SK-N-SH treated with all-trans-retinoic acid at 6 μM for 48 hours (cell line): ENCODE data around the gene LHFPL2.

Experiments
- ATAC-seq: fragments of 200-7000 bp; cut with Tn5 transposase; 3 replicates; pipeline ENCODE4 v1.9.1; 2020; ENCODE audit warnings: mild to moderate bottlenecking, moderate library complexity
- ARNTL ChIP-seq: fragments of 450-650 bp; formaldehyde crosslinking; IDR thresholded peaks from 2 replicates; pipeline ENCODE4 v1.5.0; 2020; ENCODE audit warnings: low read depth, mild to moderate bottlenecking, moderate library complexity, borderline replicate concordance
- BACH2 ChIP-seq: fragments of 250-450 bp; sonication (Bioruptor Pico); IDR thresholded peaks from 2 replicates; pipeline ENCODE4 v1.9.0; 2021; ENCODE audit warnings: mild to moderate bottlenecking, borderline replicate concordance
- CSDC2 ChIP-seq: fragments of 250-450 bp; sonication (Bioruptor Pico); IDR thresholded peaks from 2 replicates; pipeline ENCODE4 v1.5.0; 2020; ENCODE audit warnings: mild to moderate bottlenecking, moderate library complexity
- ESRRG ChIP-seq: fragments of 250-450 bp; sonication (Bioruptor Pico); IDR thresholded peaks from 2 replicates; pipeline ENCODE4 v1.6.1; 2021; ENCODE audit warnings: mild to moderate bottlenecking
- GLIS3 ChIP-seq: fragments of 250-450 bp; sonication (Bioruptor Pico); IDR thresholded peaks from 2 replicates; pipeline ENCODE4 v1.5.0; 2020; ENCODE audit warnings: mild to moderate bottlenecking, moderate library complexity
- ISL1 ChIP-seq: fragments of 250-450 bp; sonication (Bioruptor Pico); IDR thresholded peaks from 2 replicates; pipeline ENCODE4 v2.1.2; 2022; ENCODE audit warnings: mild to moderate bottlenecking, moderate library complexity
- OSR1 ChIP-seq: fragments of 250-450 bp; sonication (Bioruptor Pico); IDR thresholded peaks from 2 replicates; pipeline ENCODE4 v1.8.0; 2022; ENCODE audit warnings: moderate library complexity, mild to moderate bottlenecking, inconsistent platforms
- PPARA ChIP-seq: fragments of 250-450 bp; sonication (Bioruptor Pico); IDR thresholded peaks from 2 replicates; pipeline ENCODE4 v1.5.0; 2020; ENCODE audit warnings: mild to moderate bottlenecking, borderline replicate concordance
- RARB ChIP-seq: fragments of 250-450 bp; sonication (Bioruptor Pico); IDR thresholded peaks from 2 replicates; pipeline ENCODE4 v1.8.0; 2021; ENCODE audit warnings: mild to moderate bottlenecking, moderate library complexity
- TCF4 ChIP-seq: fragments of 250-450 bp; sonication (Bioruptor Pico); IDR thresholded peaks from 2 replicates; pipeline ENCODE4 v1.8.0; 2021; ENCODE audit warnings: mild to moderate bottlenecking, moderate library complexity, borderline replicate concordance
- TOX ChIP-seq: fragments of 250-450 bp; sonication (Bioruptor Pico); IDR thresholded peaks from 2 replicates; pipeline ENCODE4 v1.8.0; 2021; ENCODE audit warnings: mild to moderate bottlenecking, moderate library complexity, borderline replicate concordance
- ZFP3 ChIP-seq: fragments of 250-450 bp; sonication (Bioruptor Pico); IDR thresholded peaks from 2 replicates; pipeline ENCODE4 v1.5.0; 2020; ENCODE audit warnings: mild to moderate bottlenecking, moderate library complexity
- ZFP30 ChIP-seq: fragments of 450-650 bp; formaldehyde crosslinking; IDR thresholded peaks from 2 replicates; pipeline ENCODE4 v1.5.0; 2022; ENCODE audit warnings: mild to moderate bottlenecking, moderate library complexity
- ZNF70 ChIP-seq: fragments of 450-650 bp; formaldehyde crosslinking; IDR thresholded peaks from 2 replicates; pipeline ENCODE4 v1.5.0; 2020; ENCODE audit warnings: mild to moderate bottlenecking, moderate library complexity
- TF ChIP-seq, protein P1 (sequence below): fragments of 250-450 bp; sonication (Bioruptor Pico); IDR thresholded peaks from 2 replicates; pipeline ENCODE4 v1.5.0; 2020; ENCODE audit warnings: mild to moderate bottlenecking, moderate library complexity
- TF ChIP-seq, protein P2 (sequence below): fragments of 250-450 bp; sonication (Bioruptor Pico); IDR thresholded peaks from 2 replicates; pipeline ENCODE4 v1.5.1; 2020; ENCODE audit warnings: low read depth, mild to moderate bottlenecking, moderate library complexity
- TF ChIP-seq, protein P3 (sequence below): fragments of 250-450 bp; sonication (Bioruptor Pico); IDR thresholded peaks from 2 replicates; pipeline ENCODE4 v1.8.0; 2020; ENCODE audit warnings: mild to moderate bottlenecking, moderate library complexity, borderline replicate concordance
- TF ChIP-seq, protein P4 (sequence below): fragments of 250-450 bp; sonication (Bioruptor Pico); IDR thresholded peaks from 2 replicates; pipeline ENCODE4 v1.5.1; 2021; ENCODE audit warnings: mild to moderate bottlenecking, moderate library complexity
- TF ChIP-seq, protein P5 (sequence below): fragments of 250-450 bp; sonication (Bioruptor Pico); IDR thresholded peaks from 2 replicates; pipeline ENCODE4 v1.8.0; 2021; ENCODE audit warnings: low read depth, mild to moderate bottlenecking, moderate library complexity, borderline replicate concordance

Gene LHFPL2

DNA sequence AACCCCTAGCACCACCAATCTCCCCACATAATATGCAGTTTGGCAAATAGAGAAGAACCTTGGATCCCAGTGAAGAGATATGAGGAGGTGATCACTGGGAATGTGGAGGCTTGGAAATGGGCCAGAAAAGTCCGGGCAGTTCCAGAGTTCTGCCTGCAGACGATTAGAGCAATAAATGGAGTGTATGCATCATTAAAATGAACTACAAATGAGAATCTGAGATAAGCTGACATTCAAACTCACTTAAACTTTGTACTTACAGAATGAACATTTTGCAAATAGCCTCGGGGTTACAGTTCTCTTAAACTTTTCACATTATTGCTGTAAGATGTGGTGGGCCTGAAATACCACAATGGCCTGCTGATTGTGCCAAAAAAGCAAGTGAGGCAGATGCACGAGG, 23.0 kb upstream of the LHFPL2 start:
- peak; percentile 40; the same call in 1 of the 3 replicates for ATAC-seq
- TF ChIP-seq TCF4 (CRISPR knock-in tag) (peak; percentile 61), CSDC2 (no peak), ISL1 (CRISPR knock-in tag) (peak; percentile 61), ZNF70 (CRISPR knock-in tag) (peak; percentile 94)
- TF ChIP-seq, protein P1, sequence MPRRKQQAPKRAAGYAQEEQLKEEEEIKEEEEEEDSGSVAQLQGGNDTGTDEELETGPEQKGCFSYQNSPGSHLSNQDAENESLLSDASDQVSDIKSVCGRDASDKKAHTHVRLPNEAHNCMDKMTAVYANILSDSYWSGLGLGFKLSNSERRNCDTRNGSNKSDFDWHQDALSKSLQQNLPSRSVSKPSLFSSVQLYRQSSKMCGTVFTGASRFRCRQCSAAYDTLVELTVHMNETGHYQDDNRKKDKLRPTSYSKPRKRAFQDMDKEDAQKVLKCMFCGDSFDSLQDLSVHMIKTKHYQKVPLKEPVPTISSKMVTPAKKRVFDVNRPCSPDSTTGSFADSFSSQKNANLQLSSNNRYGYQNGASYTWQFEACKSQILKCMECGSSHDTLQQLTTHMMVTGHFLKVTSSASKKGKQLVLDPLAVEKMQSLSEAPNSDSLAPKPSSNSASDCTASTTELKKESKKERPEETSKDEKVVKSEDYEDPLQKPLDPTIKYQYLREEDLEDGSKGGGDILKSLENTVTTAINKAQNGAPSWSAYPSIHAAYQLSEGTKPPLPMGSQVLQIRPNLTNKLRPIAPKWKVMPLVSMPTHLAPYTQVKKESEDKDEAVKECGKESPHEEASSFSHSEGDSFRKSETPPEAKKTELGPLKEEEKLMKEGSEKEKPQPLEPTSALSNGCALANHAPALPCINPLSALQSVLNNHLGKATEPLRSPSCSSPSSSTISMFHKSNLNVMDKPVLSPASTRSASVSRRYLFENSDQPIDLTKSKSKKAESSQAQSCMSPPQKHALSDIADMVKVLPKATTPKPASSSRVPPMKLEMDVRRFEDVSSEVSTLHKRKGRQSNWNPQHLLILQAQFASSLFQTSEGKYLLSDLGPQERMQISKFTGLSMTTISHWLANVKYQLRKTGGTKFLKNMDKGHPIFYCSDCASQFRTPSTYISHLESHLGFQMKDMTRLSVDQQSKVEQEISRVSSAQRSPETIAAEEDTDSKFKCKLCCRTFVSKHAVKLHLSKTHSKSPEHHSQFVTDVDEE (CRISPR knock-in tag), result peak; percentile 57; the same call in 1 of the 2 replicates
- TF ChIP-seq, all 23 proteins: peak for 4

DNA sequence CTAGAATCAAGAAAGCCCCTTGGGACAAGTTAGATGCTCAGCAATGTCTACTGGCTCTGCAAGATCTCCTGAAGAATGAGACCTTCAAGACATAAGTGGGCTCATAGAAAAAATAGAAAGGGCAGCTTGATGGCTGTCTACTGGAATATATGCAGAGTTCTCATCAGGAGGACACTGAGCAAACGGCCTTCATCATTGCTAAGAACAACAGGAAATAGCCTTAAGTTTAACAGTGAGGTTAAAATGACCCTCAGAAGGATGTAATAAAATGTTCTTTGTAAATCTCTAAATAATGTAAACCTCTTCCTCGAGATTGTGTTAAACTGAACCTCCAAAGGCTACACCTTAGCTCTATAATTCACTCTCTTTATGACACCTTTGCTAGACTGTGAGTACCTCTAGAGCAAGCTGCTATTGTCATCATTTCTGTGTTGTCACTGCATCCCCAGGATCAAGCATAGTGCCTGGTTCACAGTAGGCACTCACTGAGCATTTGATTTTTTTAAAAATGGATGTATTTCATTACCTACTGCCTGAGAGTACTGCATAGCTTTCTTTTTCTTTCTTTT, 22.2 kb upstream of the LHFPL2 start:
- TF ChIP-seq ESRRG (CRISPR knock-in tag) (no peak), GLIS3 (no peak), ARNTL (no peak), TOX (CRISPR knock-in tag) (no peak), PPARA (CRISPR knock-in tag) (no peak), BACH2 (CRISPR knock-in tag) (no peak), CSDC2 (no peak), ZNF70 (CRISPR knock-in tag) (no peak), RARB (CRISPR knock-in tag) (no peak), ZFP3 (CRISPR knock-in tag) (no peak)
- TF ChIP-seq, protein P2, sequence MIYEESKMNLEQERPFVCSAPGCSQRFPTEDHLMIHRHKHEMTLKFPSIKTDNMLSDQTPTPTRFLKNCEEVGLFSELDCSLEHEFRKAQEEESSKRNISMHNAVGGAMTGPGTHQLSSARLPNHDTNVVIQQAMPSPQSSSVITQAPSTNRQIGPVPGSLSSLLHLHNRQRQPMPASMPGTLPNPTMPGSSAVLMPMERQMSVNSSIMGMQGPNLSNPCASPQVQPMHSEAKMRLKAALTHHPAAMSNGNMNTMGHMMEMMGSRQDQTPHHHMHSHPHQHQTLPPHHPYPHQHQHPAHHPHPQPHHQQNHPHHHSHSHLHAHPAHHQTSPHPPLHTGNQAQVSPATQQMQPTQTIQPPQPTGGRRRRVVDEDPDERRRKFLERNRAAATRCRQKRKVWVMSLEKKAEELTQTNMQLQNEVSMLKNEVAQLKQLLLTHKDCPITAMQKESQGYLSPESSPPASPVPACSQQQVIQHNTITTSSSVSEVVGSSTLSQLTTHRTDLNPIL, result no peak
- TF ChIP-seq, protein P3, sequence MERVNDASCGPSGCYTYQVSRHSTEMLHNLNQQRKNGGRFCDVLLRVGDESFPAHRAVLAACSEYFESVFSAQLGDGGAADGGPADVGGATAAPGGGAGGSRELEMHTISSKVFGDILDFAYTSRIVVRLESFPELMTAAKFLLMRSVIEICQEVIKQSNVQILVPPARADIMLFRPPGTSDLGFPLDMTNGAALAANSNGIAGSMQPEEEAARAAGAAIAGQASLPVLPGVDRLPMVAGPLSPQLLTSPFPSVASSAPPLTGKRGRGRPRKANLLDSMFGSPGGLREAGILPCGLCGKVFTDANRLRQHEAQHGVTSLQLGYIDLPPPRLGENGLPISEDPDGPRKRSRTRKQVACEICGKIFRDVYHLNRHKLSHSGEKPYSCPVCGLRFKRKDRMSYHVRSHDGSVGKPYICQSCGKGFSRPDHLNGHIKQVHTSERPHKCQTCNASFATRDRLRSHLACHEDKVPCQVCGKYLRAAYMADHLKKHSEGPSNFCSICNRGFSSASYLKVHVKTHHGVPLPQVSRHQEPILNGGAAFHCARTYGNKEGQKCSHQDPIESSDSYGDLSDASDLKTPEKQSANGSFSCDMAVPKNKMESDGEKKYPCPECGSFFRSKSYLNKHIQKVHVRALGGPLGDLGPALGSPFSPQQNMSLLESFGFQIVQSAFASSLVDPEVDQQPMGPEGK (CRISPR knock-in tag), result no peak
- TF ChIP-seq, protein P4, sequence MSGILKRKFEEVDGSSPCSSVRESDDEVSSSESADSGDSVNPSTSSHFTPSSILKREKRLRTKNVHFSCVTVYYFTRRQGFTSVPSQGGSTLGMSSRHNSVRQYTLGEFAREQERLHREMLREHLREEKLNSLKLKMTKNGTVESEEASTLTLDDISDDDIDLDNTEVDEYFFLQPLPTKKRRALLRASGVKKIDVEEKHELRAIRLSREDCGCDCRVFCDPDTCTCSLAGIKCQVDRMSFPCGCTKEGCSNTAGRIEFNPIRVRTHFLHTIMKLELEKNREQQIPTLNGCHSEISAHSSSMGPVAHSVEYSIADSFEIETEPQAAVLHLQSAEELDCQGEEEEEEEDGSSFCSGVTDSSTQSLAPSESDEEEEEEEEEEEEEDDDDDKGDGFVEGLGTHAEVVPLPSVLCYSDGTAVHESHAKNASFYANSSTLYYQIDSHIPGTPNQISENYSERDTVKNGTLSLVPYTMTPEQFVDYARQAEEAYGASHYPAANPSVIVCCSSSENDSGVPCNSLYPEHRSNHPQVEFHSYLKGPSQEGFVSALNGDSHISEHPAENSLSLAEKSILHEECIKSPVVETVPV (CRISPR knock-in tag), result no peak
- TF ChIP-seq, all 23 proteins: peak for 0
- no peak for ATAC-seq

DNA sequence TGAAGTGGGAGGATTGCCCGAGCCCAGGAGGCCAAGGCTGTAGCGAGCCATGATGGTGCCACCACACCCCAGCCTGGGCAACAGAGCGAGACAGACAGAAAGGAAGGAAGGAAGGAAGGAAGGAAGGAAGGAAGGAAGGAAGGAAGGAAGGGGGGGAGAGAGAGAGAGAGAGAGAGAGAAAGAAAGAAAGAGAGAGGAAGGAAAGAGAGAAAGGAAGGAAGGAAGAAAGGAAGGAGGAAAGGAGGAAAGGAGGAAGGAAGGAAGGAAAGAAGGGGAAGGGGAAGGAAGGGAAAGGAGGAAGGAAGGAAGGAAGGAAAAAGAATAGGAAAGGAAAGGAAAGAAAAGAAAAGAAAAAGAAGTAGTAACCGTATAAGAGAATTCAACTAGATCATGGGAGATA, 20.8 kb upstream of the LHFPL2 start:
- ATAC-seq, result no peak

More for the DNA sequence above, 20.8 kb upstream of the LHFPL2 start:
- TF ChIP-seq GLIS3 (no peak), TCF4 (CRISPR knock-in tag) (no peak), ZFP30 (no peak), CSDC2 (no peak), OSR1 (CRISPR knock-in tag) (no peak), ARNTL (no peak), PPARA (CRISPR knock-in tag) (no peak), TOX (CRISPR knock-in tag) (no peak)
- TF ChIP-seq, protein P2, result no peak
- TF ChIP-seq, protein P5, sequence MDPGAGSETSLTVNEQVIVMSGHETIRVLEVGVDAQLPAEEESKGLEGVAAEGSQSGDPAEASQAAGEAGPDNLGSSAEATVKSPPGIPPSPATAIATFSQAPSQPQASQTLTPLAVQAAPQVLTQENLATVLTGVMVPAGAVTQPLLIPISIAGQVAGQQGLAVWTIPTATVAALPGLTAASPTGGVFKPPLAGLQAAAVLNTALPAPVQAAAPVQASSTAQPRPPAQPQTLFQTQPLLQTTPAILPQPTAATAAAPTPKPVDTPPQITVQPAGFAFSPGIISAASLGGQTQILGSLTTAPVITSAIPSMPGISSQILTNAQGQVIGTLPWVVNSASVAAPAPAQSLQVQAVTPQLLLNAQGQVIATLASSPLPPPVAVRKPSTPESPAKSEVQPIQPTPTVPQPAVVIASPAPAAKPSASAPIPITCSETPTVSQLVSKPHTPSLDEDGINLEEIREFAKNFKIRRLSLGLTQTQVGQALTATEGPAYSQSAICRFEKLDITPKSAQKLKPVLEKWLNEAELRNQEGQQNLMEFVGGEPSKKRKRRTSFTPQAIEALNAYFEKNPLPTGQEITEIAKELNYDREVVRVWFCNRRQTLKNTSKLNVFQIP (CRISPR knock-in tag), result no peak
- TF ChIP-seq, protein P1 (CRISPR knock-in tag), result no peak
- TF ChIP-seq, protein P4 (CRISPR knock-in tag), result no peak
